NCI-H1105 treated with DMSO at 0.1 percent for 48 hours (cell line): ENCODE results near the gene CTNNA3.
"Not testable (repeated sequence)": the region's sequence is repeated elsewhere in the genome, so short reads cannot be mapped to it uniquely, and the experiment has no call there.

Experiments
- DNase-seq: peaks from one replicate; lab custom pipeline; 2025; lab: John Stamatoyannopoulos, UW

Gene CTNNA3

DNA sequence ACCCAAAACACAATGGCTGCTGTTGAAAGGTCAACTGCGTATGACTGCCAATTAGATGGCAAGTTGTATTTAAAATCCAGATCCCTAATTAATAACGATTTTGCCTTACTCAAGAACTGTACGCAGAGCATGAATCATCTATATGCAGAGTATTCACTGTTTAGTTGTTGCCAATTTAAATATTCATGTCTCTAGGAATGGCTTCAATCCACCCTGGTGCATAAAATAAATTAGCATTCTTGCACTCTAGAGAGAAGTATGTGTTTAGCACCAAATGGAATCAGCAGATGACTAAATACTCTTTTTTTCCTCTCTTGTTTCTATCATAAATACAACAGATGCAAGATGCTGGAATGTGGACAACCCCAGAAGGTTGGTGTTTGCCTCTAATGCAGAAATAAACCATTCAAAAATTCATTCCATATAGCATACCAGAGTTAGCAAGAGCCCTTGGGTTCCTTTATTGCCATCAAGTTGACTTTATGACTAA, 449.9 kb downstream of the CTNNA3 start:
- DNase-seq = no peak

- no peak for DNase-seq
Observed at GRCh38 chr10:67242528-67242927, 453.5 kb downstream of the CTNNA3 start.

DNA sequence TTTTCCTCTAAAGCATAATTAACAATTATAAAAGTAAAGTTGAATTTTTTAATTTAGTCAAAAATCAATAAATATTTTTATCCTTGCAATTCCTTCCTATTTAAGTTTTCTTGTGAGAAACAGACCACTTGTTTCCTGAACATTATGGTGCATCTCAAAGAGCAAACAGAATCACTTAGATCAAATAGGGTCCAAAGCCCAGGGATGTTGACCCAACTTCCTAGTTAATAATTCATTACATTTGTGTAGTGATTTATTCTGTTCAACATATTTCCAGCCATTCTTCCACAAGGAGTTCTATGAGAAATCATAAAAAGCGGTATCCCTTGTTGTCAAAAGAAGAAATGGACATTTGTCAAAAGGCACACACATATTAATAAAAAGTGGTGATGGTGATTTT, 454.5 kb downstream of the CTNNA3 start:
- no peak for DNase-seq

DNA sequence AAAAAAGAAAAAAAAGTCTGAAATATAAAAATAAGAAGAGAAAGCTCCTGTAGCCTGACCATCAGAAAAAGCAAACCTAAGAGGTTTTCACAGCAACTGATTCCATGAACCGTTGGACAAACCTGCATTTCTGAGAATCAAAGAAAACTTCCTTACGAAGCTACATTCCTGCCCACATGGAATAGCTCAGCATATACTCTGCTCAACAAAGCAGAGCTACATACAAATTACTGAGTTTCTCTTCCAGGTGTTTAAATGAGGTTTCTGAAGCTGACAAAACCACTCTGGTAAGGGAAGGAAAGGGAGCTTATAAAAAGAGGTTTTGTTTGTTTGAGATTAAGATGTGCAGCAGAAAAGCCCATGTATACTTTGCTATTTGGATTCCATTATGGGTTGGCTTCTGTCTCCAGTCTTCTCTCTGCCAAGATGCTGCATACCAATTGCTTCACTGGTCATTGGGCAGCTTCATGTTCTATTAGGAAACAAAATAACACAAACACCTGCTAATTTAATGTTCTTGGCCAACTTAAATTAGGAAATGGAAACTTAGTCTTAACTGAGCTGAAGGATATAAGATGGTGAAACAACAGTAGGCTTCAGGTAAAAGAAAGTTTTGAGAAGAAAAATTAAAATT, 456.0 kb downstream of the CTNNA3 start:
- no peak for DNase-seq

GRCh38 chr10:67230680-67231500, 465.1 kb downstream of the CTNNA3 start:
- not testable (repeated sequence) for DNase-seq

- DNase-seq = no peak
Observed at GRCh38 chr10:67225226-67225625, 470.8 kb downstream of the CTNNA3 start.

DNA sequence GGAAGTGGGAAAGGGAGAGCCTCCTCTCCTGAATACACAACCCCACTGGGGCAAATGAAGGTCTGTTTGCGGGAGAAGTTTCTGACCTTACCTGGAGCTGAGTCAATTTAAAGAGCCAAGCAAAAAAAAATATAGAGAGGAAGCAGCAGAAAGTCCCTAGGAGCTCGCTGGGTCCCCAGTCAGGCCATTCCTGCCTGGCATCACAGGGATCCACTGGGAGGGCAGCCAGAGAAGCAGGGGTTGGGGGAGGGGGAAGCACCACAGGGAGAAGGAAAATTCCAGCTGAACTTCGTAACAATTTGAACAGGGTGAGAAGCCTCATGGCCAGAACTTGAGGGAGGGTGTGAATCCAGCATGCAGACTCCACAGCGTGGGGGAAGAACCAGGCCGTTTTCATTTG, 471.4 kb downstream of the CTNNA3 start:
- DNase-seq = no peak

DNA sequence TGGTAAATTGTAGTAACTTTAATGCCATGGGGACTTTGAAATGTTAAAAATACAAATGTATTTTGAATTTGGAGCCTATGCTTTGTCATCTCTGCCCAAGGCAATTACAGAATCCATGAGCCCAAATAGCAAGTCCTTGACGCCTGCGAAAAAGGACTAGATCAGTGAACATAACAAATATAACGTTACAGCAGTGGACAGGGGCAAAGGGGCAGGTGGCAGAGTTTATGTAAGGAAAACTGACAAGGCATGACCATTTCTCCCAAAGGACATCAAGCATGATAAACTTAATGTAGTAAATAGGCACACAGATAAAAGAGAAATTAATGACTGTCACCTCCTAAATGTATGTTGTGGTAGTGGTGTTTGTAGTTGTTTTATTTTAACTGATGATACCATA, 473.1 kb downstream of the CTNNA3 start:
- DNase-seq = no peak

DNA sequence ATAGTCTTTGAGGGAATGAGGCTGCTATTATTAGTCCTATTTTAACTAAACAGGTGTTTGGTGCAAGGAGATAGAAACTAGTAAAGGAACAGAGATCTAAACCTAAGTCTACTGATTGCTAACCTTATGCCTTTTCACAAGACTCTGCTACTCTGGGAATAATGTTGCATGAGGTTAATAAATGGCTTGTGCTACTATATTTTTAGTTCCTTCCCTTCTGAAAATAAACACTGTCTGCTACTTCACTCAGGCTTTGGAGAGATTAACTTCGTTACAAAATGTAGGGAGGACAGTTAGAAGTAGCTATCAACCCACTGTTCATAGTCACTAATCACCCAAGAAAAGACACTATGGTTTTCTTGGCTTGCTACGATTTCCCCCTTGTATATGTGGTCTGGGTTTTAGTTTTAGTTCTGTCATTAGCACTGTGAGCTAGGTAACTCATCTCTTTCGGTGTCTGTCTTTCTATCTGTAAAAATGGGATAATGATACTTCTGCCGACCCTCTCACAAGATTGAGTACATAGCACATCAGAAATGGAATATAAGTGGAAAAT, 474.0 kb downstream of the CTNNA3 start:
- no peak for DNase-seq

GRCh38 chr10:67211680-67212079, 484.3 kb downstream of the CTNNA3 start:
- DNase-seq = no peak

- DNase-seq = not testable (repeated sequence)
Observed at GRCh38 chr10:67207923-67208322, 488.1 kb downstream of the CTNNA3 start.

DNA sequence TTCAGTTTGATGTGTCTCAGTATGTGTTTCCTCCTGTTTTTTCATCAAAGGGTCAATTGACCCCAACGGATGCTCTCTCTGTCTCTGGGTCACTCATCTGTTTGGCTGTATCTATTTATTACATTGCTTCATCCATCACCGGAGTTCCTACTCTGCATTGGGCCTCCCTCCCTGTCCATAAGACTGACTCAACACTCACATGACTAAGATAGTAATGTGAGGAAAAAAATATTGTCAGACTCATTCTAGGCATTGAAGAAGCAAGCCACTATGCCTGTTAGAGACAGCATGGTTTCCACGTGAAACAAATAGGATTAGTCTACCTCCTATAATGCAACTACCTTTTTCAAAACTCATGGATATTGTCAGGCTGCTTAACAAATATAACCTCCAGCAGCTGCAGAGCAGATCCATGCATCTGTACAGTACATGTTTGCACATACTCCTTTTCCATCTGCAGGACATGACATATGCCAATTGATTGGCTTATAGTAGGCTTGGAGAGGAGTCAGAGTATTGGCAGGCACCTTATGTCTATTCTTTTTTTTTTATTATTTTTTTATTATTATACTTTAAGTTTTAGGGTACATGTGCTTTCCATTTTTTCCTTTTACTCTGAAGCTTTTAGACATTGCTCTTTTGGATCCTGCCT, 495.0 kb downstream of the CTNNA3 start:
- DNase-seq = no peak

DNA sequence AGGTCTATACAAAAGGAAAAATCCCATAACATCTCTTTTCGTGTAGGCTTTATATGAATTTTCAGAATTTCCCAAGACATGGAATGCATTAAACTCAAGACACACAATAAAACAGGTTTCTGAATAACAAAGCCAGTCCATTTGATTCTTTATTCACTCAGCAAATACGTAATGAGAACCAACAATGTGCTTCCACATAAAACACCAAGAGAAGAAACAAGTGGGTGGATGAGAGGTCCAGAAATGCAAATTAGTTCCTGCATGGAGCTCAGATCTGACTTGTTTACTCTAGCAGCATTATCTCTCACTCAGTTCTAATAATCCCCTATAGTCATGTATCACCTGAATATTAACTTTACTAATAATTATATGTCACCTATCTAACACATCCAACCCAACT, 520.6 kb downstream of the CTNNA3 start:
- no peak for DNase-seq

DNA sequence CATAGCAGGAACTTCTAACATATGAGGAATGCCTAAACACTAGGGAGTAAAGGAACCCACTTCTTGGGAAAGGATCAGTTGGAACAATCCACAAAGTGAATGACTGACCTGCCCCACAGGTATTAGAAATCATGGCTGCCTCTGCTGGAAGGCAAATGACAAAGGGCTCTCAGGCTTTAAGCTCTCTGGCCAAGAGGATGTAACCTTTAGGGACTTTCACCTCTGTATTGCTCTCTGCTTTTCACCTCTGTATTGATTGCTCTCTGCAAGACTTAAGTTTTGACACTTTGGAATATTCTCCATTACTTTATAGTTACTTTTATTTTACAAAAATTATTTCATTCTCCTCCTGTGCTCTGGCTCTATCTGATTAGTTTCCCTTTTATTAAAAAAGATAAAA, 522.2 kb downstream of the CTNNA3 start:
- no peak for DNase-seq

DNA sequence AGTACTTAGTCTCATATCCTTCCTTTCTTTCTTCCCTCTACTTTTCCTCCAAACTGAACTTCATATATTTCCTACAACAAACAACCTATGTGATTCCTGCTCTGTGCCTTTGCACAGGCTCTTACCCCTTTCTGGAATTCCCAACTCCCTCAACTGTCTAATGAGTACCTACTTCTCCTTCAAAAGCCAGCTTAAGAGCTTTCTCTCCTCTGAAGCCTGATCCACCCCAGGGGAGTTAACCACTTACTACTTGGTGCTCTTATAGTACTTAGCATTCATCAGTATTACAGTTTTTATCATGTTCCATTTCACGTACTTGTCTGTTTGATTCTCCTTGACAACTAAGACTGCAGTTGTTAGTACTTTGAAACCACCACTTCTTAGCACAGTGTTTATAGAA, 524.0 kb downstream of the CTNNA3 start:
- DNase-seq = no peak

DNA sequence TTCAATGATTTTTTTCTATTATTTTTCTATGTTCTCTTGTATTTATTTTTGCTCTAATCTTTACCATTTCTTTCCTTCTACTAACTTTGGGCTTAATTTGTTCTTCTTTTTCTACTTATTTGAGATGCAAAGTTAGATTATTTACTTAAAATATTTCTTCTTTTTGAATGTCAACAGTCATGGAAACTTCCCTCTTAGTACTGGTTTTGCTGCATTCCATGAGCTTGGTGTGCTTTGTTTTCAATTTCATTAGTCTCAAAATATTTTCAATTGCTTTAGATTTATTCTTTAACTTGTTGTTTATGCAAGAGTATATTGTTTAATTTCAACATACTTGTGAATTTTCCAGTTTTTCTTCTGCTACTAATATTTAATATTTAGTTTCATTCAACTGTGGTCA, 539.8 kb downstream of the CTNNA3 start:
- DNase-seq = no peak

GRCh38 chr10:67151471-67151870, 544.5 kb downstream of the CTNNA3 start:
- no peak for DNase-seq

- DNase-seq = no peak
Observed at GRCh38 chr10:67144530-67144929, 551.5 kb downstream of the CTNNA3 start.

DNA sequence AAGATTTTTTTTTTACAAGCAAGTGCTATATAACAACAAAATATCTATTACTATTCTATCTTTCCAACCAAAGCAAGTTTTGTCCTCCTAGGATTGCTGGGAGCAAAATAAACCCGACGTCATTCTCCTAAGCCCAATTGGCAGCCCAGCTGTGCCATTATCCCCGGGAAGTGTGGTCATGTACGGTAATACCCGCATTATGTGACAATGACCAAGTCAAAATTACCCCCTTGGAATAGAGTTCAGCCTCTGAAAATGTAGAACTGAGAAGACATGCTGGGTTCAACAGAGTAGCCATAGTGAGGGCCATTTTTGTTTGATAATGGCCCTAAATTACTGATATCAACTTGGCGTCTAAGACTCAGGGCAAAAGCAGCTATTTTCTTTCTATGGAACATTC, 554.7 kb downstream of the CTNNA3 start:
- DNase-seq = no peak

- DNase-seq = no peak
Observed at GRCh38 chr10:67140641-67141040, 555.4 kb downstream of the CTNNA3 start.

DNA sequence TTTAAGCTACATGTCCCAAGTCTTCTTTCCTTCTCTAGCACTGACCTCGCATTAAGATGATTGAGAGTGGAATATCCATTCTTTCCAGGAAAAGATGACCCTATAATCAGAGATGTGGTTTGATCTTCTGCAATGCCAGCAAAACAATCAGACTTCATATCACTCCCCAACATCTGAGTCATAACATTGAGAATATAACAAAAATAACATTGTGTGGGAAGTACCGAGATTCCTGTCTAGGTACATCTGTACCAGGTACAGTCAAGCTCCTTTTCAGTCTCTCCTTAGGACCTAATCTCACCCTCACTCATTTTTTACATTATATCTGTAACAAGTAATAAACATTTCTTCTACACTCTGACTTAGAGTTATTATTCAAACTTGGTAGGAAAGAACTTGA, 568.6 kb downstream of the CTNNA3 start:
- no peak for DNase-seq

GRCh38 chr10:67119651-67120050, 576.3 kb downstream of the CTNNA3 start:
- DNase-seq = no peak

GRCh38 chr10:67115972-67116371, 580.0 kb downstream of the CTNNA3 start:
- DNase-seq = no peak
